CD14-positive monocyte (primary cell): Measurements from ENCODE around the gene SLMAP. TPM values are rescaled to one million over a fixed set of nuclear protein-coding genes. Genes with fewer than 3 reads are reported as not detected.

Experiments
- DNase-seq, 3 donors: peaks; one replicate each; pipeline ENCODE4 v3.0.0-alpha.2; 2011 to 2022
- H2AFZ ChIP-seq: 2 replicates; pipeline ENCODE4 v1.6.0; 2012; ENCODE audit warnings: mild to moderate bottlenecking, low read depth, low read length, inconsistent platforms; ENCODE audit not compliant: insufficient read depth, poor library complexity, severe bottlenecking
- H3K27ac ChIP-seq, 2 donors: 1 replicate in 1 of 2; 2 replicates in 1 of 2; pipeline ENCODE4 v1.5.1; 2012 to 2013; ENCODE audit warnings: low read length in 2 of 2, control low read depth in 1 of 2, inconsistent platforms in 1 of 2, low read depth in 1 of 2, mild to moderate bottlenecking in 1 of 2
- H3K27me3 ChIP-seq, 2 donors: one replicate each; pipeline versions ENCODE4 v1.6.0 to v1.6.1; 2011 to 2013; ENCODE audit warnings: low read length in 2 of 2; ENCODE audit not compliant: control insufficient read depth in 2 of 2, insufficient read depth in 2 of 2
- H3K36me3 ChIP-seq, 2 donors: replicated peaks in 1 of 2; 1 replicate in 1 of 2; 2 replicates in 1 of 2; pipeline versions ENCODE4 v1.5.1 to v1.6.1; 2012 to 2013; ENCODE audit warnings: low read length in 2 of 2, control low read depth in 1 of 2, inconsistent platforms in 1 of 2, mild to moderate bottlenecking in 1 of 2; ENCODE audit not compliant: insufficient read depth in 2 of 2, control insufficient read depth in 1 of 2
- H3K4me1 ChIP-seq, 2 donors: 1 replicate in 1 of 2; 2 replicates in 1 of 2; pipeline versions ENCODE4 v1.5.1 to v1.6.1; 2012 to 2013; ENCODE audit warnings: low read length in 2 of 2, control low read depth in 1 of 2, inconsistent platforms in 1 of 2, mild to moderate bottlenecking in 1 of 2, moderate library complexity in 1 of 2; ENCODE audit not compliant: insufficient read depth in 2 of 2, control insufficient read depth in 1 of 2
- H3K4me2 ChIP-seq: replicated peaks from 2 replicates; pipeline ENCODE3; 2012; ENCODE audit warnings: low read length, moderate library complexity, mild to moderate bottlenecking; ENCODE audit not compliant: poor library complexity, severe bottlenecking; ENCODE audit errors: extremely low read depth
- H3K4me3 ChIP-seq, 3 experiments: fragments of 200-600 bp in 1 of 3; sonication (generic) in 1 of 3; replicated peaks in 1 of 3; 1 replicate in 2 of 3; 2 replicates in 1 of 3; pipeline ENCODE4 v1.5.1; 2011 to 2013; ENCODE audit warnings: low read length in 3 of 3, mild to moderate bottlenecking in 3 of 3, control low read depth in 2 of 3, low read depth in 2 of 3, inconsistent platforms in 1 of 3, moderate library complexity in 1 of 3
- H3K79me2 ChIP-seq: 2 replicates; pipeline ENCODE4 v1.6.0; 2012; ENCODE audit warnings: mild to moderate bottlenecking, control low read depth, inconsistent platforms, low read length, moderate library complexity; ENCODE audit not compliant: insufficient read depth
- H3K9ac ChIP-seq: 2 replicates; pipeline ENCODE4 v1.6.0; 2017; ENCODE audit warnings: low read length, mild to moderate bottlenecking; ENCODE audit not compliant: insufficient read depth, poor library complexity, severe bottlenecking
- H3K9me3 ChIP-seq, 2 donors: replicated peaks in 1 of 2; 1 replicate in 1 of 2; 2 replicates in 1 of 2; pipeline versions ENCODE4 v1.5.1 to v1.6.1; 2012 to 2013; ENCODE audit warnings: low read length in 2 of 2, control low read depth in 1 of 2; ENCODE audit not compliant: control insufficient read depth in 1 of 2, insufficient read depth in 1 of 2
- H4K20me1 ChIP-seq: 2 replicates; pipeline ENCODE4 v1.6.0; 2012; ENCODE audit warnings: mild to moderate bottlenecking, low read length, control low read depth, moderate library complexity; ENCODE audit not compliant: insufficient read depth
- H3K27ac Mint-ChIP-seq, 7 donors: one replicate each; pipeline ENCODE4 v1.8.0; 2020; ENCODE audit warnings: mild to moderate bottlenecking in 7 of 7, mixed read lengths in 7 of 7, moderate library complexity in 6 of 7, inconsistent platforms in 2 of 7
- H3K27me3 Mint-ChIP-seq, 3 donors: one replicate each; pipeline ENCODE4 v1.8.0; 2021 to 2022; ENCODE audit warnings: low read depth in 3 of 3, mild to moderate bottlenecking in 3 of 3, mixed read lengths in 3 of 3, moderate library complexity in 3 of 3, inconsistent platforms in 1 of 3
- H3K36me3 Mint-ChIP-seq, 2 donors: one replicate each; pipeline ENCODE4 v1.8.0; 2020; ENCODE audit warnings: mixed read lengths in 2 of 2, inconsistent platforms in 1 of 2, mild to moderate bottlenecking in 1 of 2
- H3K4me1 Mint-ChIP-seq: one replicate; pipeline ENCODE4 v1.8.0; 2020; ENCODE audit warnings: mild to moderate bottlenecking, mixed read lengths
- H3K4me3 Mint-ChIP-seq, 2 donors: one replicate each; pipeline ENCODE4 v1.8.0; 2020; ENCODE audit warnings: mild to moderate bottlenecking in 2 of 2, mixed read lengths in 2 of 2, moderate library complexity in 1 of 2
- H3K9me3 Mint-ChIP-seq, 7 donors: one replicate each; pipeline ENCODE4 v1.8.0; 2020 to 2022; ENCODE audit warnings: mixed read lengths in 7 of 7, mild to moderate bottlenecking in 6 of 7, moderate library complexity in 6 of 7, inconsistent platforms in 2 of 7
- CTCF ChIP-seq: fragments of 200-600 bp; IDR thresholded peaks from one replicate; pipeline ENCODE4 v1.8.0; 2022; ENCODE audit warnings: antibody characterized with exemption, mild to moderate bottlenecking
- WGBS: methylation state at CpG from one replicate; pipeline ENCODE4 v1.1.5; 2013; ENCODE audit warnings: missing lambda C conversion rate; ENCODE audit not compliant: insufficient coverage; 5-methylcytosine and 5-hydroxymethylcytosine counted together
- intact Hi-C, 2 donors: fragments of 100-400 bp; cut with micrococcal nuclease; formaldehyde crosslinking; loops; one replicate each; pipeline versions ENCODE4 v1.15.0 to v1.15.1; 2023
- polyA plus RNA-seq, 3 donors: library from polyadenylated mRNA; depleted of rRNA in 1 of 3; unstranded in 2 of 3; stranded (reverse) in 1 of 3; fragments of 300-500 nt in 2 of 3; fragments of >200 nt in 1 of 3; fragmentation: Illumina TruSeq in 2 of 3; gene quantifications; 1 replicate in 2 of 3; 2 replicates in 1 of 3; pipeline ENCODE4 v1.2.3, GENCODE V29; 2012 to 2021

The SLMAP gene
- polyA plus RNA-seq, 3 donors = 12.3 to 17.6 (median 16.1) TPM

DNA sequence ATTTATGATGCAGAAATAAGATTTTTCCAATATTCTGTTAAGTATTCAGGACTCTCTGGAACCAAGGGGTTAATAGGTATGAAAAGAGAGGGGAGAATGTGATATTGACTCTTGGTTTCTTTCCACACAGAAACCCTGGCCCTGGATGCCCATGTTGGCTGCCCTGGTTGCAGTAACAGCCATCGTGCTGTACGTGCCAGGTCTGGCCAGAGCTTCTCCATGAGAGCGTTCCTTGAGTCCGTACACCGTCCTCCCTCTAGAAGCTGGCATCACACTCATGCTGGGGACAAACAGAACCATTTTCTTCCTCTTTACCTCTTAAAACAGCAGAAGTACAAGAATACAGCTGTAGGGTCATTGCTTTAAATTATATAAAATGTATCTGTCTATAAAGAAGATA, 171.1 kb downstream of the SLMAP start:
- Mint-ChIP-seq H3K27me3 (no peaks in the 10 kb centered on the region), H3K9me3 (no peaks in the 10 kb centered on the region), H3K36me3 (peaks cover 66 to 68% of the 10 kb centered on the region in 2 donors), H3K27ac (no peak overlapping the region), H3K4me3 (no peak overlapping the region), H3K4me1 (no peaks in the 10 kb centered on the region)
- Histone ChIP-seq H3K27ac (no peak overlapping the region), H3K9me3 (no peaks in the 10 kb centered on the region), H4K20me1 (no peaks in the 10 kb centered on the region), H3K4me1 (no peaks in the 10 kb centered on the region), H3K36me3 (peaks cover 38 to 93% of the 10 kb centered on the region in 2 donors), H3K4me2 (no peak overlapping the region), H3K27me3 (no peaks in the 10 kb centered on the region), H3K9ac (no peak overlapping the region), H3K79me2 (no peaks in the 10 kb centered on the region), H2AFZ (no peak overlapping the region), H3K4me3 (no peak overlapping the region)
- intact Hi-C loops = no loop called here
- 100% methylated on average over 5 of the region's 5 CpGs for WGBS
- DNase-seq = no peak
- no peak for TF ChIP-seq CTCF

GRCh38 chr3:57927916-57928315, 171.8 kb downstream of the SLMAP start:
- no CpG with 5 or more reads among the region's 3 CpGs for WGBS
- no peak overlapping the region for H3K27ac Mint-ChIP-seq
- H2AFZ ChIP-seq = no peak overlapping the region

More at GRCh38 chr3:57927916-57928315, 171.8 kb downstream of the SLMAP start:
- intact Hi-C loops = no loop called here
- Mint-ChIP-seq H3K27me3 (no peaks in the 10 kb centered on the region), H3K36me3 (peaks cover 66% of the 10 kb centered on the region in 2 donors), H3K4me1 (no peaks in the 10 kb centered on the region), H3K9me3 (no peaks in the 10 kb centered on the region), H3K4me3 (no peak overlapping the region)
- no peak for DNase-seq
- Histone ChIP-seq H3K27me3 (no peaks in the 10 kb centered on the region), H3K4me2 (no peak overlapping the region), H3K79me2 (no peaks in the 10 kb centered on the region), H3K27ac (no peak overlapping the region), H3K9me3 (no peaks in the 10 kb centered on the region), H3K9ac (no peak overlapping the region), H3K36me3 (peaks cover 38 to 86% of the 10 kb centered on the region in 2 donors), H4K20me1 (no peaks in the 10 kb centered on the region), H3K4me3 (no peak overlapping the region), H3K4me1 (no peaks in the 10 kb centered on the region)
- TF ChIP-seq CTCF = no peak
